ENCODE results near the gene SEC22C.
"Not testable (repeated sequence)": the region's sequence is repeated elsewhere in the genome, so short reads cannot be mapped to it uniquely, and the experiment has no call there.

The SEC22C gene

DNA sequence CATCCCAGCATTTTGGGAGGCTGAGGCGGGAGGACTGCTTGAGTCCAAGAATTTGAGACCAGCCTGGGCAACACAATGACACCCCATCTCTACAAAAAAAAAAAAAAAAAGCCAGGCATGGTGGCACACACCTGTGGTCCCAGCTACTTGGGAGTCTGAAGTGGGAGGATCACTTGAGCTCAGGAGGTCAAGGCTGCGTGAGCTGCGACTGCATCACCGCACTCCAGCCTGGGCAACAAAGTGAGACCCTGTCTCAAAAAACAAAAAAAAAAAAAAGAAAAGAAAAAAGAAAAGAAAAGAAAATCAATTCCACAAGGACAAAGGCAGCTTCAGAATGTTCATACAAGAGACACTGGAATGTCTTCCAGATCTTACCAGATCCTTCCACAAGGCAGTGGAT, 2.4 kb downstream of the SEC22C start:
- DNase-seq: not testable (repeated sequence)

DNA sequence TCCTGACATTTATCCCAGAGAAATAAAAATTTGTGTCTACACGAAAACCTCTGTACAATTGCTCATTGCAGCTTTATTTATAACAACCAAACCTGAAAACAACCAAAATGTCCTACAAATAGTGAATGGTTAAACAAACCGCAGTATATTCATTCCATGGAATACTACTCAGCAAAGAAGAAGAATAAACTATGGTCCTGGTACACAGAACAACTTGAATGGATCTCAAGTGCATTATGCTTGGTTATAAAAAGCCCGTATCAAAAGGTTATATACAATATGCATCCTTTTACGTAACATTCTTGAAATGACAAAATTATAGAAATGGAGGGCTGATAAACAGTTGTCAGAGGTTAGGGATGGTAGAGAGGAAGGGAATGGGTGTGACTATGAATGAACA, 3.7 kb downstream of the SEC22C start:
- DNase-seq: no peak

DNA sequence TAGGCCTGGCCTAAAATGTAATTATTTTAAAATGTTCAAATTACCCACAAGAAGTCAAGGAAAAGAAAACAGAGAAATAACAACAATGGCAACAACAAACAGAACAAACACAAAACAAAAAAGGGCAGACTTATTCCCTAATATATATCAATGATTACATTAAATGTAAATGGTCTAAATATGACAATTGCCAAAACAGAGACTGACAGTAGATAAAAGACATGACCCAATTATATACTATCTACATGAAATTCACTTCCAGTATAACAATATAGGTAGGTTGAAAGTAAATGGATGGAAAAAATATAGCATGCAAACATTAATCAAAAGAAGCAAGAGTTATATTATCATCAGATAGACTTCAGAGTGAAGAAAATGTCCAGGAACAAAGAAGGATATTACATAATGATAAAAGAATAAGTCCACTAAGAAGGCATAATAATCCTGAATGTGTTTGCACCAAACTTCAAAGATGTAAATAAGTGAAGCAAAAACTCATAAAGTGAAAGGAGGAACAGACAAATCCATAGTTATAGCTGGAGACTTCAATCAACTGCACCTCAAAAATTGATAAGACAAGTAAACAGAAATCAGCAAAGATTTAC, 6.5 kb downstream of the SEC22C start:
- DNase-seq: no peak

DNA sequence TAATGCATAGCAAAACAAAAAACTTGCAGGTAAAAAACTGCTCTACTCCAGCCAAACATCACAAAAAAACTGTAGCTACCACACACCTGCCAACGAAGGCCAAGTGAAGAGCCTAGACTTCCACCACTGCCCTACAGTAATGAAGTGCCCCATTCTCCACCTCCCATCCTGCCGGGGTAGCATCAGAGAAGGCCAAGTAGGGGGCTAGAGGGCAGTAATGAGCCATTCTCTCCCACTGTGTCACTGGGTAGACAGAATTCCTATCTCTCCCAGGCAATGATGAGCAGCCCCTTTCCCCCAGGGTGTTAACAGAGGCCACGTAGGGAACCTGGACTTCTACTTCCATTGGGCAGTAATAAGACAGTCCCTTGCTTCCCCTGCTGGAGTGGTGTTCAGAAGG, 9.5 kb downstream of the SEC22C start:
- DNase-seq: no peak

DNA sequence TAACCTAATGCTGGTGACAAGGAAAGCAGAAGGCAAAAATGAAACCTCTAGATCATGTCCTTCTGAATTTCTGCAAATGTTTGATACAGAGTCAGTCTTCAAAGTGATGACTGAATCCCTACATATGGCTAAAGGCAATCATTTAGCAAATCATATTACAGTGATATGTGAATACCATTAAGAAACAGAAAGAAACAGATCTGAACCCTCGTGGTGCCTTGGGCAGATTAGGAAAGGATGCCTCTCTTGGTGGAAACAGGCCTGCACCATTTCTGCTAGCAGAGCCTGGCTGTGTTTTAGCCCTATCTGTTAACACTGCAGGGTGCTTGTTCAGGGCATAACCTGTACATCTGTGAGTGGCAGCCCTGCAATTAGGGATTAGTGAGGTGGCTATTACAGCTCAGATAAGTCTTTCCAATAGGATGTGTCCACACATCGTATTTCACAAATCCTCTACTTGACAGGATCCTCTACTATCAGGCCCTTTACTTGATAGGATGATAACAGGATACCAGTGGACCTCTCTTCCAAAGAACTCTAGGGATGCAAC, 12.1 kb downstream of the SEC22C start:
- no peak for DNase-seq

DNA sequence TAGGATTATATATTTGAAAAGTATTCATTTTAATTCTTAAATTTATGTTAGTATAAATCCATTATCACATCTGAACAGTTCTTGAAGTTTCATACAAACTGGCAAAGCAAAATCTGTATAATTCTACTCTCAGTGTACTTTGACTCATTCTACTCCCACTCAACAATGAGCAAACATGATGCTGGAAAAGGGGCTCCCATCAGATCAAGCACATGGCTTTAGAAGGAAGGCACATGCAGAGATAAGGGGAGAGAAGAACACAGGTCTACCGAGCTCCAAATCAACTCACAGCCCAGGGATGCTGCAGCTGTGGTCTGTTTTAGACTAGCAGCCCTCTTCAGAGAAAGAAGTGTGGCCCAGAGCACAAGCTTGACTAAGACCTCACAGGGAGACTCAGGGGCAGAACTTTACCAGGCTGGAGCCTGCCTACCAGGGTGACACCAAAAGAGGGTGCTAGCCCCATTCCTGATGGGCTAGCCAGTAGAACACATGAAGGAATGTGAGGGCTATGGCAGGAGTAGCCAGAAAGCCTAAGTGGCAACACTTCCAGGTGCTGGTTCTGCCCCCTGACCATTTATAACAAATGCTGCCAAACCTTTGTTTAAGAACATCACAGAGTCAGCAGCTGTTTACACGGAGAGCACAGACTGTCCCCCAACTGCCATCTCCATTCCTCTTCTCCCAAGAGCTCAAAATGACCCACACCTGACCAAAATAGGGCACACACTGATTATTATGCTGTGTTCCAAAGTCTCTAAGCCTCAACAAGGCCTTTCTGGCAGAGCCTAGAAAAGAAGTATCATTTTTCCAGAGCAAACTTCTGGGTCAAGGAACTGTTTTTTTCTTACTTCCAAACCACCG, 19.5 kb downstream of the SEC22C start:
- DNase-seq: no peak

DNA sequence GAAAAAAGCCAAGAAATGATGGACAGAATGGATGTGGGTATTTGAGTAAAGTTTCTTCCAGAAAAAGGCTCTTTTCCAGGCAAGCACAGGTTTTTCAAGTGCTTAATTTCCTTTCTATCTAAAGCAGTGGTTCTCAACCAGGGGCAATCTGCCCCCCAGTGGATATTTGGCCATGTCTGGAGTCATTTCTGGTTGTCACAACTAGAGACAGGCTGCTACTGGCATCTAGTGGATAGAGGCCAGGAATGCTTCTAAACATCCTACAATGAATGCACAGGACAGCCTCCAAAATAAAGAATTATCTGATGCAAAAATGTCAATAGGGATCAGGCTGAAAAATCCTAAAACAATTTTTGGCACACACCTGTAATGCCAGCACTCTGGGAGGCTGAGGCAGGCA, 23.9 kb downstream of the SEC22C start:
- DNase-seq: no peak

DNA sequence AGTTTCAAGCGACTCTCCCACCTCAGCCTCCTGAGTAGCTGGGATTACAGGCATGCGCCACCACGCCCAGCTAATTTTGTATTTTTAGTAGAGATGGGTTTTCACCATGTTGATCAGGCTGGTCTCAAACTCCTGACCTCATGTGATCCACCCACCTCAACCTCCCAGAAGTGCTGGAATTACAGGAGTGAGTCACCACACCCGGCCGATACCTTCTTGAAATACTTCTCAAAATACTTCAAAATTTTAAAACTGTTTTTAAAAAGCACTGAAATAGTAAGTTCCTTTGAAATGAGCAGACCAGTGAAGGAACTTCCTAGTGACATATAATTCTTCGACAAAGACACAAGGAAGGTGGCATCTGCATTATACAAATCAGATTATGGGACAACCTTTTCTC, 24.9 kb downstream of the SEC22C start:
- not testable (repeated sequence) for DNase-seq

DNA sequence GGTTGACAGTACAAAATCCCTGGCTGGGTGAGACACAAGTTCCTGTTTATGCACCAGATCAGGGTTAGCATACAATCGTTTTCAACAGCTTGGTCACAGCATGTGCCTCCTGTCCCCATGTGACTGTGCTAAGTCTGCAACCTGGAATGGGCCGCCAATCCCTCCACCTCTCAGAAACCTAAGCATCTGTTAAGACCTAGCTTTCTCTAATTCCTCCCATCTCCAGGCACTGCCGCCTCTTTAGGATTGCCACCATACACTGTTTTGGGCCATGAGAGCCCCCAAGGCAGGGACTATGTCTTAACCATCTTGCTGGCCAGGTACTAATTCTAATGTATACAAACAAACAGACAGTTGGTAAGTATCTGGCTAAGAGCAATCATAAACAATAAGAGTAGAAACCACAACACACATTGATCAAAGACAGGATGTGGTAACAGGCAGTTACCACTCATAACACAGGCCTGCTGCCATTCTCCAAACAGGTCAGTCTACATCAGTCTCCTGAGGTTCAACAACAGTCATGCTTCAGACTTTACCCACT, 25.6 kb downstream of the SEC22C start:
- no peak for DNase-seq

DNA sequence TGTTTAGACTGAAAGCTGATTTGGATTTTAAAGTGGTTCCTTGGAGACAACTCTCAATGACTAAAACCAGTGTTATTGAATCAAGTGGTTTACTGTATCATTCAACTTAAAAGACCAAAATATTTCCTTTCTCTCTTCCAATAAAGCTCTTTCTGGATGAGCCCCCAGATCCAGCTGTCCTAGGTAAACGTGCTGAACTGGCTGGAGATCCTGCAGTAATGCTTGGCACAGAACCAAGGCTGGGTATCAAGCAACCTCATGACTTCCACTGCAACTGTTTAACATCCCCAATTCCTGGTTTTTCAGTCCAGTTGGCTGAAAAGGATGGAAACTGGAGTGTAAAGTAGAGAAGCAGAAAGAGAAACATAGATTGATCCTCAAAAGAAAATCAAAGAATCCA, 28.9 kb downstream of the SEC22C start:
- no peak for DNase-seq

DNA sequence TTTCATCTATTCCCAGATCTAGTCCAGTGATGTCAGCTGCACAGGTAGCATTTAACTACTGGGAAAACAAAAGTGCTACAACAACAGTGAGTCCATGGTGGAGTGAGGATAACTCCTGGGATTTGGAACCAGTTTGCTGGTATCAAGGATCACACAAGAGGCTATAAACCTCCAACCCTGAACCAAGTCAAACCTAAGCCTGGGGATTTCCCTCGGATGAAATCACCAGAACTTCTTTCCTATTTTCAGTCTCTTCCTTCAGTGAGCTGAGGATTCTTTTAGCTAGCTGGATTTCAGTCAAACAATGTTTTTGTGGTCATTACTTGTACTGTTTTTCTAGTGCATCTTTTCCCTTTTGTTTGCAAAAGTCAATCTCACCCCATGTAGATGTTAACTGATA, 31.5 kb downstream of the SEC22C start:
- no peak for DNase-seq

DNA sequence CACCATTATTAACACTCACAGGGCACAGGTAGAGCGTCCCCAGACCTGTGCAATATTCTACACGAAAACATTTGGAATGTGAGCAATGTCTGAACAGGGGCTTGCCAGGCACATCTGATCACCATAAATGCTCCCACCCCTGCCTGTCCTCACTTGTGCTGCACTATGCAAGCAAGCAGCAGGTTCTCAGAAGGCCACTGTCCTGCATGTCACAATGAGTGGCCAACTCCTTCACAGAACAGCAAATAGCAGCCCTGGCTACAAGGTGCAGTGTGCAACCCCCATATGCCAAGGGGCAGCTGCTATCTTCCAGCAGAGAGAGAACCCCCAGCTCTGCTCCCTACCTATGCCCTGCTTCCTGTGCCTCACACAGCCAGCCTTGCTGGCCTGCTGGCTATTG, 32.6 kb downstream of the SEC22C start:
- DNase-seq: no peak

DNA sequence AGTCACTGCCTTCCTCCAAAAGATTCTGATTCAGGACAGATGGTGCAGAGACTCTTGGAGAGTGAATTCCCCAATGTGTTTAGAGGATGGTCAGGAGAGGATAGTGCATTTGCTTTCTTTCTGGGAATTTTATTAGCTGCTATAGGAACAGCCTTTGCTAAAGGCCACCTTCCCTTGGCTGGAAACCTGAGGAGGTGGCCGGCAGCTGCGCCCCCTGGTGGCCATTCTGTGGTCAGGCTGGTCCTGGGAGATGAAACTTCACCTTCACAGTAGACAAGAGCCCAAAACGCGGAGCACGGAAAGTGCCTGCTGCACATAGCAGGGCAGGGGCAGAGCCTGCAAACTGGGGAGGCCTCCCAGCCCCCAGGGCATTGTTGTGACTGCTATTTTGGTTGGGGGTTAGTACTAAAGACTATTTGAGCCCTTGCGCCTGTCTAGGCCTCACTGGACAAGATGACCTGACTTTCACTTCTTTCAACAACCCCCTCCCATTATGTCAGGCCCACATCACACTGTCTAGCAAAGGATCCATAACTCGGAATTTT, 34.3 kb downstream of the SEC22C start:
- DNase-seq: peak; percentile 8

DNA sequence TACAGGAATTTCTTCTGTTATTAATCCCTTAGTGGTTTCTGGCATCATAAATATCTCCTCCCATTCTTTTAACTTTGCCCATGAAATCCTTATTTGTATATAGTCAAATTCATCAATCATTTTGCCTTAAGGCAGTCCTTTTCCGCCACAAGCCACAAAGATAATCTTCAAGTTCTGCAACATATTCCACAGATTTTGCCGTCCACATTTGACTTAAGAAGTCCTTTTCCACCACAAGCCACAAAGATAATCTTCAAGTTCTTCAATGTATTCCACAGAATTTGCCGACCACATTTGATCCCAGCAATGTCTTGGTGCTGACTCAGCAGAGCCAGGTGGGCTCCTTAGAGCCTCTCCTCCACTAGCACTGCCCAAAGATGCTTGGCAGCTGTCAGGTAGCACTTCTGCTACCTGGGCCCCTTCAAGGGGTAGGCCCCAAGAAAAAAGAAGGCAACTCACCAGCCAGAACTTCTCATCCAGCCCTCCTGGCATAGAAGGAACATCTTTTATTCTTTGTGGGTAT, 35.0 kb downstream of the SEC22C start:
- no peak for DNase-seq

DNA sequence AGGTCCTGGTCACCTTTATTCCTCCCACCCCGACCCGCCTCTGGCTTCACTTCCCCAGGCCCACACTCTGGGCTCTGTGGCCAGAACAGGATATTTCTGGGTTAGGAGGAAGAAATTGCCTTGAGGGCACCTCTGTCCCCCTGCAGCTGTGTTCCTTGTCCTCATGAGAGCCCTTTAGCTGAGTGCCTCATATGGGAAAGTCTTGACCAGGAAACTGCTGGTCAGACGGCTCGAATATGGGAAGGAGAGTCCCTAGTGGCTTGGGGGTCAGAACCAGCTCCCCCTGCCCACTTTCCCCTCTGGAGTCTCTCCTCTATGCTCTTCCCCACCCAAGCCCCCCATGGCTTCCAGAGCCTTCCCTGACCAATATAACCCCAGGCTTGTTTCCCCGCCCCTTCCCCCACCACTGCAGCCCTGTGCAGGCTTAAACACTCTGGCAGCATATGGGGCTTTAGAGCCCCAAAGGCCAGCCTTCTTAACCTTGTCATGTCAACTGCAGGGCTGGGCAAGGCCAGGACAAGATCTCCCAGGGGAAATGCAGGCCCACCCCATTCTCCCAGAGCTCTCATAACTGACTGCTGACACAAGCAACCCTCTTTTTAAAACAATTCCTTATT, 36.4 kb downstream of the SEC22C start:
- DNase-seq: no peak

DNA sequence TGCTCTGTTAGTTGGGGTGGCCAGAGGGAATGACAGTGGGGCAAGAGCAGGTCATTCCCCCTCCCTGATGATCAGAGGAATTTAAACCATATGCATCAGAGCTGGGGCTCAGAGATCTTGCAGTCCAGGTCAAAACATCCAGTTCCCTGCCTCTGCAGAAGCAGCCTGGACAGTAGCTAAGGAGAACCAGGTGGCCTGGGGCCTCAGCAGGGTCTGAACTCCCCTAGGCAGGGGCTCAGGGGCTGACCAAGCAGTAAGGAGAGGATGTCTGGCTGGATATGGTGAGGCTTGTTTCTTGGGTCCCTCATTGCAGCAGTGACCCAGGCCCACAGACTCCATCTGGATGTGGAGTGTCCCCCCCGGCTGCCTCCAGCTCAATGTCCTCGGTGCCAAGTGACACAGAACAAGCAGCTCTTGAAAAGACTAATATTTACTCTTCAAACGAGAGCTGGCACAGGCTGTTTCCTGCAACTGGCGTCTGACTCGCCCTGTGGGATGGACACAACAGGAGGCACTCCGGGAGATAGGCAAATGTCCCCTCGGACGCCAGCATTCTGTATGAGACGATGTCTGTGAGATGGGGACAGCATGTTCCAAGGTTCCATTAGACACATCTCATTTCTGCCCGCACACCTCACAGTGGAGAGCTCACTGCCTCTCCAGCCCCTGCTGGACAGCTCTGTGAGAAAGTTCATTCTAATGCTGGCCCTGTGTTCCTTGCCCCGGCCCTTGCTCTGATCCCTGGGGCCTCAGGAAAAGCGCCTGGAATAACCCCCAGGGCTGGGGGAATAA, 37.1 kb downstream of the SEC22C start:
- DNase-seq: no peak

DNA sequence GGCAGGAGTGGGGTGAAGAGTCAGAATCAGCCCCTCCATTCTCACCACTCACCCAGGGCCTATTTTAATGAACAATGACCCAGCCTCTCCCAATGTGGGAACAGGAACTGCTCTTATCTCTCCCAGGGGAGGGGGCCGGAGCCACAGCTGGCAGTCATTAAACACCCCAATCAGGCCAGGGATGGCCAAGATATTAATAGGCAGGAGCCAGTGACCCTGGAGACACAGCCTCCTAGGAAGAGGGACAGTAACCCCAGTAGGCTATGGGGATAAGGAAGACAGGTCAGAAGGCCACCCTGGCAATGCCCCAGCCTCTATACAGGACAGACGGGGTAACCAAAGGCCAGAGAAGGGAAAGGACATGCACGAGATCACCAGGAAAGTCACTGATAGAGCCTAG, 40.7 kb downstream of the SEC22C start:
- no peak for DNase-seq

DNA sequence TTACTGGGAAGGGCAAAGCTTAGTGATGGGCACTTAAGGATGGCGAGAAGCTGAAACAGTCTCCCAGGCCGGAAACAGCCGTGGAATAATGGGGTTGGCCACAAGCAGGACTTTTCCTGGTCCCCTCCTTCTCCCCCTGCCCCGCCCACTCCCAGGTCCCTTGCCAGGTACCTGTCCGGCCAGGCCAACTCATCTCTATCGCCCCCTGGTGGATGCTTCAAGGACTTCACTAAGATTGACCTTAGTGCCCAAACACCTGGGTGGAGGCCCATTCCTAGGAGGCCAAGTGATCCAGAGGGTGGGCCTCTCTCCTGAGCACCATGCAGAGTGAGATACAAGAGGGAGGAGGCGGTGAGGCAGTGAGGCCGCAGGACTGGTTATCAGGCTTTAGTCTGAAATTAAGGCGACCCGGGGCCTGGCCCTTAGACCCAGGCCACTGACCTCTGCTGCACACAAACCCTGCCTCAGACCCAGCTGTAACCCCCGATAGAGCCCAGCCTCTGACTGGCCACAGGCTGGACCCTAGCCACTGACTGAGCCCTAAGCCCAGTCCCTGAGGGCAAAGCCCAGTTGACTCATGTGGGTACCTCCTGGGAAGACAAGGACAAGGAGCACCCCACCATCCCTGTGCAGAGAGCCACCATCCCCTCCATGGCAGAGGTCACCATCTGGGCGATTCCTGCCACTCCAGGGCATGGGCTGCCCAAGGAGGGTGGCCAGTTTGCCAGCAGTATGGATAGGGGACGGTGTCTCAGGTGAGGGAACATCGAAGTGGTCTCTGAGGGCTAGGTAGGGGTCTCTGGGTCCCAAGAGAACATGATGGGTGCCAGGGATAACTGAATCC, 41.7 kb downstream of the SEC22C start:
- no peak for DNase-seq

DNA sequence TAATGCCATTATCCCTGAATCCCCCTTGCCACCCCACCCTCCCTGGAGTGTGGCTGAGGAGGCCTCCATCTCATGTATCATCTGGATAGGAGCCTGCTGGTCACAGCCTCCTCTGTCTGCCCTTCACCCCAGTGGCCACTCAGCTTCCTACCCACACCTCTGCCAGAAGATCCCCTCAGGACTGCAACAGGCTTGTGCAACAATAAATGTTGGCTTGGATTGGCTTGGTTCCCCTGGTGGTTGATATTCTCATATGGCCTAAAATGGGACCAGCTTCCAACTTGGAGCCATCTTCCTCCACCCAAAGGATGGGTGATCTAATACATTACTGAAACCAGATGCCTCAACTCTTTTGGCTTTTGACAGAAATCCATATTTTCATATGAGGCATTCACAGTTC, 44.4 kb downstream of the SEC22C start:
- DNase-seq: no peak

DNA sequence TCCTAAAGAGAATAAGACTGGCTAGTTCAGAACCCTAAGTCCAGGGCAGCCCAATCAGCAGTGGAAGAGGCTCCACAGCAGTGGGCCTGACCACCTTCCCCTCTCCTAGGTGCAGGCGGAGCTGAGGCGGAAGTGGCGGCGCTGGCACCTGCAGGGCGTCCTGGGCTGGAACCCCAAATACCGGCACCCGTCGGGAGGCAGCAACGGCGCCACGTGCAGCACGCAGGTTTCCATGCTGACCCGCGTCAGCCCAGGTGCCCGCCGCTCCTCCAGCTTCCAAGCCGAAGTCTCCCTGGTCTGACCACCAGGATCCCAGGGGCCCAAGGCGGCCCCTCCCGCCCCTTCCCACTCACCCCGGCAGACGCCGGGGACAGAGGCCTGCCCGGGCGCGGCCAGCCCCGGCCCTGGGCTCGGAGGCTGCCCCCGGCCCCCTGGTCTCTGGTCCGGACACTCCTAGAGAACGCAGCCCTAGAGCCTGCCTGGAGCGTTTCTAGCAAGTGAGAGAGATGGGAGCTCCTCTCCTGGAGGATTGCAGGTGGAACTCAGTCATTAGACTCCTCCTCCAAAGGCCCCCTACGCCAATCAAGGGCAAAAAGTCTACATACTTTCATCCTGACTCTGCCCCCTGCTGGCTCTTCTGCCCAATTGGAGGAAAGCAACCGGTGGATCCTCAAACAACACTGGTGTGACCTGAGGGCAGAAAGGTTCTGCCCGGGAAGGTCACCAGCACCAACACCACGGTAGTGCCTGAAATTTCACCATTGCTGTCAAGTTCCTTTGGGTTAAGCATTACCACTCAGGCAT, 45.6 kb downstream of the SEC22C start:
- no peak for DNase-seq
